ENCODE data around the gene TMED3. TPM values are rescaled to one million over a fixed set of nuclear protein-coding genes. Genes with fewer than 3 reads are reported as not detected.
A peak's percentile ranks its signal among the peaks of the same experiment; 100 is the strongest.

TMED3 gene
- total and polyA plus RNA-seq, 2 donors (not counting 1 experiment from before 2014, with no cell fraction given): 20.7 to 32.5 TPM

GRCh38 chr15:79283252-79284048 is 27.5 kb upstream of the TMED3 start:
- H3K27ac ChIP-seq (ENCODE audit: low read length in 2 of 2): no peak overlapping the region
- POLR2A ChIA-PET: no interaction called here
- intact Hi-C loops (cut with micrococcal nuclease): no loop called here
- peaks cover 2% of the 10 kb centered on the region for H3K4me1 Mint-ChIP-seq
- no peaks in the 10 kb centered on the region for H4K20me1 ChIP-seq (ENCODE audit: control insufficient read depth, insufficient read depth, low read length, poor library complexity, severe bottlenecking)
- H3K4me3 Mint-ChIP-seq: no peak overlapping the region
- H3K4me2 ChIP-seq (replicated peaks; ENCODE audit: low read depth, low read length, poor library complexity, severe bottlenecking): no peak overlapping the region
- H3K4me3 ChIP-seq (ENCODE audit: control extremely low read depth in 1 of 5, extremely low read depth in 1 of 5, insufficient read depth in 1 of 5, low read depth in 2 of 5, low read length in 4 of 5): no peak overlapping the region
- H3K9ac ChIP-seq (ENCODE audit: low read length): no peak overlapping the region
- peaks cover 0 to 26% (median 0%) of the 10 kb centered on the region in 3 donors for H3K9me3 ChIP-seq (ENCODE audit: control extremely low read depth in 1 of 3, control insufficient read depth in 2 of 3, insufficient read depth in 1 of 3, low read length in 2 of 3)
- peaks cover 73% of the 10 kb centered on the region for H3K27me3 Mint-ChIP-seq
- ATAC-seq (ENCODE audit: low read depth) (no peak), DNase-seq (peak; percentile 22)
- no peaks in the 10 kb centered on the region for H3K36me3 ChIP-seq (replicated peaks in 1 of 2; ENCODE audit: control extremely low read depth in 1 of 2, control insufficient read depth in 1 of 2, extremely low read depth in 1 of 2, insufficient read depth in 2 of 2, low read length in 1 of 2)
- peaks cover 0 to 11% of the 10 kb centered on the region in 2 donors for H3K4me1 ChIP-seq (ENCODE audit: control insufficient read depth in 2 of 2, insufficient read depth in 2 of 2, low read length in 2 of 2)
- H3K27me3 ChIP-seq (replicated peaks in 1 of 4; ENCODE audit: control extremely low read depth in 1 of 4, control insufficient read depth in 3 of 4, insufficient read depth in 4 of 4, low read length in 3 of 4): peaks cover 0 to 43% (median 39%) of the 10 kb centered on the region in 4 experiments
- no peak overlapping the region for H2AFZ ChIP-seq (ENCODE audit: insufficient read depth, low read depth, low read length, poor library complexity, severe bottlenecking)
- CTCF ChIA-PET: no interaction called here
- 18% methylated on average over 45 of the region's 46 CpGs for WGBS (ENCODE audit: insufficient coverage)
- no peaks in the 10 kb centered on the region for H3K9me3 Mint-ChIP-seq (ENCODE audit: insufficient read depth)
- no peaks in the 10 kb centered on the region for H3K79me2 ChIP-seq (ENCODE audit: control insufficient read depth, insufficient read depth, low read length)
- TF ChIP-seq CTCF (IDR thresholded peaks at IDR 0.05) (no peak), EZH2 (IDR thresholded peaks at IDR 0.05; ENCODE audit: borderline replicate concordance, insufficient read depth, low read depth, low read length, poor library complexity, severe bottlenecking) (no peak)
- H3K27ac Mint-ChIP-seq: no peak overlapping the region

- WGBS (ENCODE audit: insufficient coverage): 67% methylated on average over 5 of the region's 6 CpGs
- DNase-seq (no peak), ATAC-seq (ENCODE audit: low read depth) (no peak)
- Mint-ChIP-seq H3K9me3 (ENCODE audit: insufficient read depth) (no peaks in the 10 kb centered on the region), H3K4me3 (no peak overlapping the region), H3K4me1 (no peaks in the 10 kb centered on the region), H3K27me3 (peaks cover 29% of the 10 kb centered on the region), H3K27ac (no peak overlapping the region)
- Histone ChIP-seq H3K79me2 (ENCODE audit: control insufficient read depth, insufficient read depth, low read length) (no peaks in the 10 kb centered on the region), H3K27me3 (replicated peaks in 1 of 4; ENCODE audit: control extremely low read depth in 1 of 4, control insufficient read depth in 3 of 4, insufficient read depth in 4 of 4, low read length in 3 of 4) (peaks cover 0 to 21% (median 6%) of the 10 kb centered on the region in 4 experiments), H3K4me2 (replicated peaks; ENCODE audit: low read depth, low read length, poor library complexity, severe bottlenecking) (no peak overlapping the region), H3K9me3 (ENCODE audit: control extremely low read depth in 1 of 3, control insufficient read depth in 2 of 3, insufficient read depth in 1 of 3, low read length in 2 of 3) (no peaks in the 10 kb centered on the region), H3K4me1 (ENCODE audit: control insufficient read depth in 2 of 2, insufficient read depth in 2 of 2, low read length in 2 of 2) (no peaks in the 10 kb centered on the region), H4K20me1 (ENCODE audit: control insufficient read depth, insufficient read depth, low read length, poor library complexity, severe bottlenecking) (no peaks in the 10 kb centered on the region), H3K4me3 (ENCODE audit: control extremely low read depth in 1 of 5, extremely low read depth in 1 of 5, insufficient read depth in 1 of 5, low read depth in 2 of 5, low read length in 4 of 5) (no peak overlapping the region), H2AFZ (ENCODE audit: insufficient read depth, low read depth, low read length, poor library complexity, severe bottlenecking) (no peak overlapping the region), H3K27ac (ENCODE audit: low read length in 2 of 2) (no peak overlapping the region), H3K9ac (ENCODE audit: low read length) (no peak overlapping the region), H3K36me3 (replicated peaks in 1 of 2; ENCODE audit: control extremely low read depth in 1 of 2, control insufficient read depth in 1 of 2, extremely low read depth in 1 of 2, insufficient read depth in 2 of 2, low read length in 1 of 2) (no peaks in the 10 kb centered on the region)
- TF ChIP-seq EZH2 (IDR thresholded peaks at IDR 0.05; ENCODE audit: borderline replicate concordance, insufficient read depth, low read depth, low read length, poor library complexity, severe bottlenecking) (no peak), CTCF (IDR thresholded peaks at IDR 0.05) (no peak)
- ChIA-PET POLR2A (no interaction called here), CTCF (no interaction called here)
- intact Hi-C loops (cut with micrococcal nuclease): no loop called here
Measured at GRCh38 chr15:79290642-79291275, 20.2 kb upstream of the TMED3 start.

All from B cell (primary cell).